Progenitor cell of endocrine pancreas (in vitro differentiated cells): ENCODE data around the gene CEP164. TPM values are rescaled to one million over a fixed set of nuclear protein-coding genes. Genes with fewer than 3 reads are reported as not detected.

Source experiments
- DNase-seq: peaks from one replicate; pipeline ENCODE4 v3.0.0; 2021; ENCODE audit warnings: low spot score; ENCODE audit not compliant: unreplicated experiment
- H3K27ac Mint-ChIP-seq: 2 replicates; pipeline ENCODE4 v1.8.0; 2021; ENCODE audit warnings: mild to moderate bottlenecking, moderate library complexity, mixed read lengths
- H3K27me3 Mint-ChIP-seq: 2 replicates; pipeline ENCODE4 v1.8.0; 2021; ENCODE audit warnings: mixed read lengths
- H3K36me3 Mint-ChIP-seq: 2 replicates; pipeline ENCODE4 v1.8.0; 2022; ENCODE audit warnings: mixed read lengths; ENCODE audit not compliant: insufficient read depth
- H3K4me1 Mint-ChIP-seq: 2 replicates; pipeline ENCODE4 v1.8.0; 2021; ENCODE audit warnings: low read depth, mixed read lengths
- H3K4me3 Mint-ChIP-seq: 2 replicates; pipeline ENCODE4 v1.8.0; 2021; ENCODE audit warnings: low read depth, mild to moderate bottlenecking, moderate library complexity, mixed read lengths
- H3K9me3 Mint-ChIP-seq: 2 replicates; pipeline ENCODE4 v1.8.0; 2021; ENCODE audit warnings: low read depth, mixed read lengths
- total RNA-seq: library from RNA; stranded (reverse); gene quantifications from 2 replicates; pipeline ENCODE4 v1.2.1, GENCODE V29; 2021
- TF ChIP-seq, protein P1 (sequence below): fragments of 200-600 bp; sonication (generic); IDR thresholded peaks from one replicate; pipeline ENCODE4 v1.5.0; 2021; ENCODE audit warnings: antibody characterized with exemption, mild to moderate bottlenecking; ENCODE audit not compliant: unreplicated experiment

Gene CEP164
- total RNA-seq, 1 donor from 2014 or later, result 66.8 TPM

DNA sequence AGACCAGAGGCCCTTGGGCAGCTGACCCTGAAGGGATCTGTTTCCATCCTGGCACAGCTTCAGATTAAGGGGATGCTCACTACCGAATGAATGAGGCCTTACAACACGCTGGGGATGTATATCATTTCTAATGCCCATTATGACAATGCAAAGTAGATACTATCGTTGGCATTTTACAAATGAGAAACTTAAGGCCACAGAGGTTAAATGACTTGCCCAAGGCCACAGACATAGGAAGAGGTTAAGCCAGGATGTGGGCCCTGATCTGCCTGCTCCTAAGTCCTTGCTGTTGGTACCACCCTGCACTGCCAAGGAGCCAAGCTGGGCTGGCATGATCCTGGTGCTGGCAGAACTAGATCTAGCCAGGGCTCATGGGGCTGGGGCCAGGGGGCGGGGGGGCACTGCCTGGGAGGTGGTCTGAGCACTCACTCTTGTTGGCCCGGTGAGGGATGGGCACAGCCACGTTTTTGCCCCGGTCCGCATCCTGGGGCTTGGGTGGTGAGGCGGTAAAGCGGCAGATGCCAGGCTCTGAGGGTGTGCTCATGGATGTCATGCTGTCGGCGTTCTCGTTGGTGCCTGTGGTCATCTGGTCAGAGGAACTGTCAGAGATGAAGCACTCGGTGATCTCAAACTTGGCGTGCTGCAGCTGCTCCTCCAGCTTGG lies 102.8 kb downstream of the CEP164 start:
- Mint-ChIP-seq H3K36me3 (no peaks in the 10 kb centered on the region), H3K4me3 (no peak overlapping the region), H3K27me3 (peaks cover 27% of the 10 kb centered on the region), H3K27ac (no peak overlapping the region), H3K4me1 (peaks cover 2% of the 10 kb centered on the region), H3K9me3 (no peaks in the 10 kb centered on the region)
- no peak for DNase-seq
- TF ChIP-seq, protein P1, sequence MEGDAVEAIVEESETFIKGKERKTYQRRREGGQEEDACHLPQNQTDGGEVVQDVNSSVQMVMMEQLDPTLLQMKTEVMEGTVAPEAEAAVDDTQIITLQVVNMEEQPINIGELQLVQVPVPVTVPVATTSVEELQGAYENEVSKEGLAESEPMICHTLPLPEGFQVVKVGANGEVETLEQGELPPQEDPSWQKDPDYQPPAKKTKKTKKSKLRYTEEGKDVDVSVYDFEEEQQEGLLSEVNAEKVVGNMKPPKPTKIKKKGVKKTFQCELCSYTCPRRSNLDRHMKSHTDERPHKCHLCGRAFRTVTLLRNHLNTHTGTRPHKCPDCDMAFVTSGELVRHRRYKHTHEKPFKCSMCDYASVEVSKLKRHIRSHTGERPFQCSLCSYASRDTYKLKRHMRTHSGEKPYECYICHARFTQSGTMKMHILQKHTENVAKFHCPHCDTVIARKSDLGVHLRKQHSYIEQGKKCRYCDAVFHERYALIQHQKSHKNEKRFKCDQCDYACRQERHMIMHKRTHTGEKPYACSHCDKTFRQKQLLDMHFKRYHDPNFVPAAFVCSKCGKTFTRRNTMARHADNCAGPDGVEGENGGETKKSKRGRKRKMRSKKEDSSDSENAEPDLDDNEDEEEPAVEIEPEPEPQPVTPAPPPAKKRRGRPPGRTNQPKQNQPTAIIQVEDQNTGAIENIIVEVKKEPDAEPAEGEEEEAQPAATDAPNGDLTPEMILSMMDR, result no peak

DNA sequence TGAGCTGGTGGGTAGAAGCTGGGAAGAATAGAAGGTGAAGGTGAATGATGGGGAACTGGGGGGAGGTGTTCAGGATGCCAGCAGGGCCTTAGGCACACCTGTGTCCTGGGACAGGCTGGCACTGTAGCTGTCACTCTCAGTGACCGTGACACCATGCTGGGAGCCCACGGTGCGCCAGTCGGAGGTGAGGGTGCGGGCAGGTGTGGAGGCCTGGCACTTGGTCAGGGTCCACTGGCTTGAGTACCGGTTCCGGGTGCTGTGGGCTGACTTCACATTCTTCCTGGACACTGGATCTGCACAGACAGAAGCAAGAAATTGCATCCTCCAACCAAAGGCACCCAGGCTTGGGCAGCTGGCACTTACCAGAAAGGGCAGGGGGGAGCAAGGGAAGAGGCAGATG lies 103.8 kb downstream of the CEP164 start:
- H3K36me3 Mint-ChIP-seq, result no peaks in the 10 kb centered on the region
- H3K4me1 Mint-ChIP-seq, result peaks cover 2% of the 10 kb centered on the region
- H3K27ac Mint-ChIP-seq, result no peak overlapping the region
- TF ChIP-seq, protein P1, result no peak
- H3K27me3 Mint-ChIP-seq, result peaks cover 24% of the 10 kb centered on the region
- no peak overlapping the region for H3K4me3 Mint-ChIP-seq
- H3K9me3 Mint-ChIP-seq, result no peaks in the 10 kb centered on the region
- DNase-seq, result no peak

DNA sequence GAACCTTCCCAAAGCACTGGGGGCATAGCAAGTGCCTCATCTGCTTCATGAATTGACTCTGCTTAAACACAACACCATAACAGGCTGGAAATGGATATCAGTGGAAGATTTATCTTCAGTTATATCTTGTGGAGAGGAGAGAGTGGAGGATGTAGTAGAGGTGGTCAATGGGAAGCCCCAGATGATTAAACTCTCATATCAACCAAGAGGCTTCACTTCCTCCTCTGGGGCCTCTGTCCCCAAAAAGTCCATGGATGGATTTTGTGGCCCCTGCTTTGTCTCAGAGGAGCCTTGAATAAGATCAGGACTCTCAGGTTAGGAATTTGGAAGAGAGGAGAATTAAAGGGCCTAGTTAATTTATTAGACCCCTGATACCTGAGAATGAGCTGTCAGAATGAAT lies 106.1 kb downstream of the CEP164 start:
- Mint-ChIP-seq H3K36me3 (no peaks in the 10 kb centered on the region), H3K27me3 (peaks cover 17% of the 10 kb centered on the region), H3K4me3 (no peak overlapping the region), H3K9me3 (no peaks in the 10 kb centered on the region), H3K4me1 (peaks cover 2% of the 10 kb centered on the region), H3K27ac (no peak overlapping the region)
- no peak for DNase-seq
- TF ChIP-seq, protein P1, result no peak

DNA sequence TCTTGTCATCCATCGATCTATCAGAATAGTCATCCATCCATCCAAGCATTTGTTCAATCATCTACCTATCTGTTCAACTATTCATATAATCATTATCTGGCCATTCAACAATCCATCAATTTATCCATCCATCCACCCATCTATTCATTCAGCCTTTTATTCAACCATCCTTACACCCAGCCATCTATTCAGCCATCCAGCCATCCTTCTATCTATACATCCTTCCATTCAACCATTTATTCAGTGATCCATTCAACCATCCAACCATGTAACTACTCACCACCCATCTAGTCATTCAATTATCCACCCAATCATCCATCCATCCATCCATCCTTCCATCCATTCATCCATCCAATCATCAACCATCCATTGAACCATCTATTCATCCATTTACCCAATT lies 106.8 kb downstream of the CEP164 start:
- Mint-ChIP-seq H3K36me3 (no peaks in the 10 kb centered on the region), H3K27ac (no peak overlapping the region), H3K27me3 (peaks cover 17% of the 10 kb centered on the region), H3K4me1 (peaks cover 2% of the 10 kb centered on the region), H3K4me3 (no peak overlapping the region), H3K9me3 (no peaks in the 10 kb centered on the region)
- TF ChIP-seq, protein P1, result no peak
- no peak for DNase-seq

DNA sequence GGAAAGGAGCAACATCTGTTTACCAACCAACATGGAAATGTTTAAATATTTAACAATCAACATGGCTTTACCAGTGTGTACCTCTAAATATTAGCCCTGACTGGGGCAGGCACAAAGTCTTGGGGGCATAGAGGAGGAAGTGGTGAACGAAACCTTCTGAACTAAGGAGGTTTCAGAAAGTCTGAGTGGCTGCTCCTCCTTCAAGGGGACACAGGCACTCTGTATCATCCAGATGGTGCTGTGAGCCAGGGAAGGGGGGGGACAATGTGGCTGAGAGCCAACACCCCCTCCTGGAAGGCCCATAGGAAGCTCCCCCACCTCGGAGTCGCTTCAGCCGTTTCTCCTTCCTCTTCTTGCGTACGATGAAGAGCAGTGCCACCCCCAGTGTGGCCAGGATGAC lies 107.7 kb downstream of the CEP164 start:
- H3K27me3 Mint-ChIP-seq, result peaks cover 25% of the 10 kb centered on the region
- H3K4me3 Mint-ChIP-seq, result no peak overlapping the region

More for the DNA sequence above, 107.7 kb downstream of the CEP164 start:
- no peaks in the 10 kb centered on the region for H3K9me3 Mint-ChIP-seq
- no peak for DNase-seq
- H3K4me1 Mint-ChIP-seq, result no peaks in the 10 kb centered on the region
- H3K36me3 Mint-ChIP-seq, result no peaks in the 10 kb centered on the region
- TF ChIP-seq, protein P1, result no peak
- no peak overlapping the region for H3K27ac Mint-ChIP-seq
